ENCODE results near the gene SPTLC3.
"Not testable (repeated sequence)": the region's sequence is repeated elsewhere in the genome, so short reads cannot be mapped to it uniquely, and the experiment has no call there.

SPTLC3 gene

DNA sequence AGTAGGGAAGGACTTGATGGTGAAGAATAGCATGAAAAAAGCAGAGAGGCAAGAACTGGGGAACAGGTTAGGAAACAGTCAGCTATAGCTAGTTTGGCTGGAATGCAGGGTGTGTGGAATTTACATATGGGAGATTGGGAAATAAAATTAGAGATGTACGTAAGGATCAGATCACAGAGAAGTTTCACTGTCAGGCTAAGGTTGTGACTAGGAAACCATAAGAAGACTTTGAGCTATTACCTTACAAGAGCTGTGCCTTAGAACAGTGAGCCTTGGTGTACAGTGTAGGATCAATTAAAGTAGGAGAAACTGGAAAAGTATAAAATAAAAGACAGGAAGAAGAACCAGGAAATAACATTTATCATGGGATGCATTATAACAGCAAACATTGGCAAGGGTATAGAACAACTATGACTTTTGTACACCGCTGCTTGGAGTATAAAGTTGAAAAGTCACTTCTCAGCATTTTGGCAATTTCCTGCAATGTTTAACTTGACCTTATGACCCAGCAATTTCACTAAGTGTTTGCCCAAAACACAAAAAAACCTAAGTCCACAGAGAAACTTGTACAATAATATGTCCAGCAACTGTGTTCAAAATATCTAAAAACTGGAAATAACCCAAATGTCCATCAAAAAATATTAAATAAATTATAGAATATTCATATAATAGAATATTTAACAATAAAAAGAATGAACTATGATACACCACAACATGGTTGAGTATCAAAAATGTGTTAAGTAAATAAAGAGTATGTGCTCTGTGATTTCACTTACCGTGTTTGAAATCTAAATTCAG, 31.2 kb upstream of the SPTLC3 start:
- no peak for TF ChIP-seq ZNF274 (IDR thresholded peaks at IDR 0.05; ENCODE audit: low read depth, low read length)
- no peak overlapping the region for H3K4me3 ChIP-seq (ENCODE audit: low read length)

DNA sequence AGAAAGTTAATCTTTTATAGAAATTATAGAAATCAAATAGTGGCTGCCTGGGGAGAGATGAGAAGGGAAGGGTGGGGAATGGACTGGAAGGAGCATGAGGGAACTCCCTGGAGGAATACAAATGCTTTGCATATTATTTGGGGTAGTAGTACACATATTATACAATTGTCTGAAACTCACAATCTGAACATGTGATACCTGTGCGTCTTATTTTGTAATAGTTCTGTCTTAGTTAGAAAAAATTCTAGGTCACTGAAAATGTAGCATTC, 30.7 kb upstream of the SPTLC3 start:
- TF ChIP-seq ZNF274 (IDR thresholded peaks at IDR 0.05; ENCODE audit: low read depth, low read length), result no peak
- no peak overlapping the region for H3K4me3 ChIP-seq (ENCODE audit: low read length)

DNA sequence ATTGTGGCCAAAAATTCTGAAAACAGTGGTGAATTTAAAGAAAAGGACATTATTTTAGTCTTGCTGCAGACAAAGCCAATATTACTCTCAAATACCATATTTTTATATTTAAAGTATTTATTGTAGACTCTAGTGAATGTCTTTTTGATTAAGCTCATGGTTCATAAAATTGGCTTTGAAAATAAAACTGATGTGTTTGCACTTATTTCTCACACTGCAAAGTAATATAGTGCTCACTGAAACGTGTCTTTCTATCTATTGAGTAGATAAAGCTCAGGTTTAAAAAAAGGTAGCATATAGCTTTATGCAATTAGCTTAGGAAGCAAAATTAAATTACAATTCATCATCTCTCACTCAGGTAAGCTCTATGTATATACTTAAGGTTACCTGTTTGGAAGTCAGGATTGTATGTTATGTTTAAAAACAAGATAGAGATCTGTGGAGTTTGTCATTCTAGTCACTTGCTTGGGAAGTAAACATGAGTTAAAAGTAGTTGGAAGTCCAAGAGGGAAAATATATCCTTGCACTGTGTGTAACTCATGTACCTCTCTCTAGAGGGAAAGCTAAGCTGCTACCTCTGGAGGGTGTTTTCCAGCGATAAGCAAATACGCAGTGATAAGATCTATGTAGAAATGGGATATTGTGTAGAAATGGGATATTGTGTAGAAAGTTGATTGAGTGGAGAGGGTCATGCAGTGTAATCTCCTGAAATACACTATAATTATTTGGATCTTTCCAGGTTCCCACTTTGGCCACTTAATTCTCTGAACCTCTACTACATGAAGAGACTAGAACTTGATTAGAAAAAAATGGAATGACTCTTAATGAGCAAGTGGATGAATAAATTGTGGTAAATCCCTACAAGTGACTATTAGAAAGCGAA, 29.9 kb upstream of the SPTLC3 start:
- no peak overlapping the region for H3K4me3 ChIP-seq (ENCODE audit: low read length)
- no peak for TF ChIP-seq ZNF274 (IDR thresholded peaks at IDR 0.05; ENCODE audit: low read depth, low read length)

DNA sequence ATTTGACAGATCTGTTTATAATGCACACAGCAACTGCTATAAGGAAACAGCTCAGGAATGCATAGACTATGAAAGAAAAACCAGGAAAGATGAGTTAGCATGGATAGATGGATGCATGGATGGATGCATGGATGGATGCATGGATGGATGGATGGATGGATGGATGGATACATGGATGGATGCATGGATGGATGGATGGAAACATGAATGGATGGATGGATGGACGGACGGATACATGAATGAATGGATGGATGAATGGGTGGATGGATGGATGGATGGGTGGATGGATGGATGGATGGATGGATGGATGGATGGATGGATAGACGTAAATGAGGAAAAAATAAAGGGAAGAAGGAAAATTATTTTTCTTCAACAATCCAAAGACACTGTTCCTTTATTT, 29.1 kb upstream of the SPTLC3 start:
- not testable (repeated sequence) for H3K4me3 ChIP-seq (ENCODE audit: low read length)

DNA sequence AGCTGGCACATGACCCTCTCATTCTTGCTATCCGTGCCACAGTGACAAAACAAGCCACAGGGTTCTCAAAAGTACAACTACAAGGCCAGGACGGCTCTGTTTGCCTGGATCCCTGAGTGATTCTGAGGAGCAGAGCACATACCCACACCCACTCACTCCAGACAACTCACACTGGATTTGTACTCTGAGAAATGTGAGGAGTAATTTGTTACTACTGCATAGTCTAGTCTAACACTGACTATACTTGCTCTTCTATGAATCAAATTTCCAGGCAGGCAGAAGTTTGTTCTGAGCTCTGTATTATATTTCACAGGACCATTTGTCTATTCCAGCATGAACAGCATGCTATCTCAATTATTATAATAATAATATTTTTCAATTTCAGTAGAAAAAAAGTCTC, 26.7 kb upstream of the SPTLC3 start:
- no peak overlapping the region for H3K4me3 ChIP-seq (ENCODE audit: low read length)
- no peak for TF ChIP-seq ZNF274 (IDR thresholded peaks at IDR 0.05; ENCODE audit: low read depth, low read length)

DNA sequence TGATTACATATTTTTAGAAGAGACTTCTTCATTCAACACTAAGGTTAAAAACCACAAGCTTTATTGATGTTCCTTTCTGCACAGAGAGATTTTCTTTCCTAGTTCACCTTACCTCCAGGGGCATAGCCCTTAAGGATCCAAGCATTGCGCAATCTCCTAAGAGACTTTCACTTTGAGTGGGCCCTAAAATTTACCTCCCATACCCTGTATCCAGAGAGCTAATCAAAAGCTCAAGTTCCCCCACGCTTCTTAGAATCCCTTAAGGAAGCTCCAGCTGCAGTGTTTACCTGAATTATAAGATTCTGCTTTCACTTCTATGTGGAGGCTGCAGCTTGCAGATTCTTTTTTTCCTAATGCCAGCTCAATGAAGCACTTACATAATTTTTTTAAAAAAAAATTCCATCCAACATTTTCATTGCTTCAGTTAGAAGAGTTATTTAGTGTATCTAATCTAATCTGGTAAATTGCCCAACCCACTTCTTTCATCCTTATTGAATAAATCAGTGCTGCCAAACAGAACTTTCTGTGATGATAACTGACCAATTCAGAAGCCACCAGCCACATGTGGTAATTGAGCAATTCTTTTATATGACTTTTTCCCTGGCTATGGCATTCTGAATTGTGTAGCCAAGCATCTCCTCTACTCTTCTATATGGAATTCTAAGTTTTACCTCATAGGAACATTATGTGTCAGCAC, 24.6 kb upstream of the SPTLC3 start:
- no peak for TF ChIP-seq ZNF274 (IDR thresholded peaks at IDR 0.05; ENCODE audit: low read depth, low read length)
- H3K4me3 ChIP-seq (ENCODE audit: low read length), result no peak overlapping the region

DNA sequence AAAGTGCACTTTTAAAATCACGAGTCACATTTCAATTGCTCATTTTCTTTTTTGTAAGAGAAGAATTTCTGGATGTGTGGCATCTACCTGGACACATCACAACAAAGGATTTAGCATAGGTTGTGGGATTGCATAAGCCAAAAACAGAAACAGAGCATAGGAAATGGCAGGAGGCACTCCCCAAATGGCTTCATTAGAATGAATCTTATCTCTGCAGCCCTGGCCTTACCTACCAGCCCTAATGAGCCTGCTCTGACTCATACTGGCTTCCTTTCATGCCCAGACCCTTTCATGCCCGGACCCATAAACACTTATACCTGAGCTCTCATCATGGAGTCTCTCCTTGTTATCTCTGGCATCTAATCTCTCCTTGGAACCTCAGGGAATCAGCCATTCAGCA, 23.9 kb upstream of the SPTLC3 start:
- no peak for TF ChIP-seq ZNF274 (IDR thresholded peaks at IDR 0.05; ENCODE audit: low read depth, low read length)
- H3K4me3 ChIP-seq (ENCODE audit: low read length), result no peak overlapping the region

DNA sequence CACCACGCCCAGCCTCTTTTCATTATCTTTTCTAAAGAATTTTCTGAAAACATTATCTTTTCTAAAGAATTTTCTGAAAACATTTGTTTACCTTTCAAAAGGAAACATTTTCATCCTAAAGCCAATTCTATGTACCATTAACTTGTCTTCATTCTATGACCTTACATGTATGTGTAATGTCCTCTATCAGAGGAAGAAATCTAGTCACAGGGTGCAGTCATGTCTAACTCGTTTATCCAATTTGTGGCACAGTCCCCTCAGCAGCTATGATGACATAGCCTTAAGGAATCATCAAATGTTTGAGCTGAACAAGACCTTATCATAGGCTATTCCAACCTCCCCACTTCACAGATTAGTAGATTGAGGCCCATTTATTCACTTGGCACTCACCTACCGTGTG, 21.5 kb upstream of the SPTLC3 start:
- no peak overlapping the region for H3K4me3 ChIP-seq (ENCODE audit: low read length)
- TF ChIP-seq ZNF274 (IDR thresholded peaks at IDR 0.05; ENCODE audit: low read depth, low read length), result no peak

DNA sequence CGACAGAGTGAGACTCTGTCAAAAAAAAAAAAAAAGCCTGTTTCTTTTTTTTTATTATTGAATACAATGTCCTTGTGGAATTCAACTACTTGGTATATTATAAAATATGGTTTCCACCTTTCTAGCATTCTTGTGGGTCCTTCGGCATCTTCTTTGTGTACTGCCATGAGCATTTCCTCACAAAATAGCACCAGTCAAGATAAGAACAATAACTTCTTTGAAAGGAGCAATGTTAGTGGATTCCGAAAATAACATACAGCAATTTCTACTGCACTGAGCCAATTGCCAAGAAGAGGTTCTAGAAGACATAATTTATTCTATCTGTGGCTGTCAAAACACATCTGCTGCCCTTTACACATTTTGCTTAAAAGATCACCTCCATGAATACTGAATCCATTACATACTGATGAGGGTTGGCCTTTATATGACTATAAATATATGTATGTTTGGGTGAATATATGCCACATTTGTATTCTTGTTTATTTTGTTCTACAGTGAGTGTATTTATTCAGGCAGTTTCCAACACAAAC, 19.1 kb upstream of the SPTLC3 start:
- TF ChIP-seq ZNF274 (IDR thresholded peaks at IDR 0.05; ENCODE audit: low read depth, low read length), result no peak
- H3K4me3 ChIP-seq (ENCODE audit: low read length), result no peak overlapping the region

DNA sequence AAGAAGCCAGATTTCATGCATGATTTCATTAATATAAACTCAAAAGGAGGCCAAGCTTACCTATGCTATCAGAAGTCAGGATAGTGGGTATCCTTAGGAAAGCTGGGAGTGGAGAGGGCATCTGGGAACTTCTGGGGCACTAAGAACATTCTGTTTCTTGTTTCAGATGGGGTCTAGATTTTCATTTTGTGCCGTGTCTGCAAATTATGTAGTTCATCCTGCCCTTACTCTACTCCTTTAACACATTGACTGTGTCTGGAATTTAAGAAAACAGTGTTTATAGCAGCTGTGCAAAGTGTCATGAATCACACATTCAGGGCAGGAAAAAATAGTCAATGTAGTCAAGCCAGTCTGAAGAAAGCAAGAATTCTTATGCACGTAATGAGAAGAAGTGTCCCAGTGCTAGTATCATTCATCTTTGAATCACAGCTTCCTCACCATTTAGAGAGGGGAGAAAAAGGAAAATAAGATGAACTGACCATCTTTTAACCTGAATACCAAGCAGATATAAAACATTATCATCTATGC, 11.6 kb upstream of the SPTLC3 start:
- H3K4me3 ChIP-seq (ENCODE audit: low read length), result no peak overlapping the region
- TF ChIP-seq ZNF274 (IDR thresholded peaks at IDR 0.05; ENCODE audit: low read depth, low read length), result no peak

DNA sequence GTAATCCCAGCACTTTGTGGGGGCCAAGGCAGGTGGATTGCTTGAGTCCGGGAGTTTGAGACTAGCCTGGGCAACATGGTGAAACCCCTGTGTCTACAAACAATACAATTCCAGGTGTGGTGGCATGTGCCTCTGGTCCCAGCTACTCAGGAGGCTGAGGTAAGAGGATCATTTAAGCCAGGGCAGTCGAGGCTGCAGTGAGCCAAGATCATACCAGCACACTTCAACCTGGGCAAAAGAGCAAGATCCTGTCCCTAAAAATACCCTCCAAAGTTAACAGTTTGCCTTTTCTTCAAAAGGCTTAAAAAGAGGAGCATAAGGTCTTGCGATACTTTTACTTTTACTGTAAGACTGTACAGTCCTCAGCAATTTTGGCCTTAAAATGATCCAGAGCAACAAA, 10.7 kb upstream of the SPTLC3 start:
- TF ChIP-seq ZNF274 (IDR thresholded peaks at IDR 0.05; ENCODE audit: low read depth, low read length), result no peak
- H3K4me3 ChIP-seq (ENCODE audit: low read length), result no peak overlapping the region

DNA sequence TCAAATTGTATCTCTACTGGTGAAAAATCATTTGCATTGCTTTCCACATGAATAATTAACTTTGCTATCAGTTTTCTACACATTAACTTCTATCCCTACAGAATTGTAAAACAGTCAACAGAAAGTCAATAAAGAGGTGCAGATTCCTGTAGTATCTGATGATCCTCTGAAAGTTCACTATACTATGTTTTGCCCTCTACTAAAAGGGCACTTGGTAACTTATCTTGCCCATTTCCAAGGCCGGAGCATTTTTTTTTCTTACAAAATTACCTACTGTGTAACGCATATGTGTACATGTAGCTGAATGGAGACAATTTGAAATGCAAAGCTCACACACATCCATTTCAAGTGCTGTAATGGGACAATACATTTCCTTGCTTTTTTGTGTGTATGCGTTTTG, 9.6 kb upstream of the SPTLC3 start:
- no peak for TF ChIP-seq ZNF274 (IDR thresholded peaks at IDR 0.05; ENCODE audit: low read depth, low read length)
- no peak overlapping the region for H3K4me3 ChIP-seq (ENCODE audit: low read length)

DNA sequence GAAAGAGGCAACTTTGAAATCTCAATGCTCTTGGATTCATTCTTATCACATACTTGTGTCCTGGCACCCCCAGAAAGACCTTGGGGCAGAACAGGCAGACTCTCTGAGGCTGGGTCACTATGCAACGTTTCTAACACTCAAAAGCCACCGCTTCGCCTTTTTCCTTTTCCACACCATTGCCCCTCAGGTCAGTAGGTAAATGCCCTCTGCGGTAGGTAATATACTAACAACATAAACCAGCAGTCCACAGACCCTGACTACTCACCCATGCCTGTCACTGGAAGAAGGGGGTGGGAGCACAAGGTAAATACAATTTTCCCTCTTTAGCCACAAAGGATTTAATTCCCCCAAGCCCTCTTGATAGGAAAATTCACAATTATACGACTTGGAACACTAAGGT, 6.5 kb upstream of the SPTLC3 start:
- no peak for TF ChIP-seq ZNF274 (IDR thresholded peaks at IDR 0.05; ENCODE audit: low read depth, low read length)
- no peak overlapping the region for H3K4me3 ChIP-seq (ENCODE audit: low read length)

DNA sequence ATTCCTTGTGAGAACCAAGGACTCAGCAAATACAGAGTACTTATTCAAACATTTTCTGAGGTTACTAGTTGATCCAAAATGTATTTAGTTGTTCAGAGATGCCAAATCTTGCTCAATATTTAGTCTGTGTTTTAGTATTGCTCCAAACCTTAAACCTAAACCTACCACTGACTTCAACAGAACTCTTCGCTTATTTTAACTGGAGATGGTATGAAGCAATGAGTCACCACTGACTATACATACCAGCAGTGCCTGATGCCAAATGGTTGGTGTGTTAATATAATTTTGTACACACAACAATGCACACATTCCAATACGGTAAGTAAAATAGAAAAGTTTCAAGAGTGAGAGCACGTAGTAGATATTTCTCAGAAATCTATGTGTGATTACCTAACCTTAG, 1.9 kb upstream of the SPTLC3 start:
- no peak overlapping the region for H3K4me3 ChIP-seq (ENCODE audit: low read length)

More for the DNA sequence above, 1.9 kb upstream of the SPTLC3 start:
- TF ChIP-seq ZNF274 (IDR thresholded peaks at IDR 0.05; ENCODE audit: low read depth, low read length), result no peak

All from GM08714 (cell line).